GM18867 (cell line): ENCODE results near the gene SHISA3.

Experiments used
- ATAC-seq: cut with Tn5 transposase; IDR thresholded peaks from one replicate; pipeline ENCODE4 v1.9.1; 2021; ENCODE audit warnings: mild to moderate bottlenecking, moderate library complexity; ENCODE audit not compliant: unreplicated experiment

The SHISA3 gene

DNA sequence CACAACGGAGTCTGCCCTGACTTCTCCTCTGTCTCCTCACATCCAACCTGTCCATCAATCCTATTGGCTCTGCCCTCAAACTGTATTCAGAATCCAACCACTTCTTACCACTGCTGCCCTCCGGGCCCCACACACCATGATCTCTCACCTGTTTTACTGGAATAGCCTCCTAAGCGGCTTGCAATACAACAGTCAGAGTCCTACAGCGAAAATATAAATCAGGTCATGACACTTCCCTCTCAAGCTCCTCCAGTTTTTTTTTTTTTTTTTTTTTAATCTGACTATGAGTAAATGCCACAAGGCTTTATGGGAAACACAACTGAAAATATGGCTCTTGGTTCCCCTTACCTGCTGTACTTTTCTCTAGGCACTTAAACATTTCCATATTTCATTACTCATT lies 42.8 kb downstream of the SHISA3 start:
- no peak for ATAC-seq

DNA sequence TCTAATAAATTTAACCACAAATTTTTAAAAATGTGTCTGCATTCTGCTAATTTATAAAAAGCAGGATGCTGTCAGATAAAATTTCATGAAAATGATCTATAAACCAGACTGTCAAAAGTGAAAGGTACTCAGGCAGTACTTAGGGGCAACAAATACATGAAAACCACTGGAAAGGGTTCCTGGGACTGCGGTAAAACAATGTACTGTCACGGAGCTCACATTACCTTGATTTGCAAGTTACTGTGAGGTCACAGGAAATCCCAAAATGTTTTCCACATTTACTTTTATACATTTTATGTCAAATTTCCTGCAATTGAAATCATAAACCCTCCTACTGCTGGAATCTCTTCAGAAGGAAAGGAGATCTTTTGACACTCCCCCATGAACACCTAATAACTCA lies 45.3 kb downstream of the SHISA3 start:
- ATAC-seq, result no peak

DNA sequence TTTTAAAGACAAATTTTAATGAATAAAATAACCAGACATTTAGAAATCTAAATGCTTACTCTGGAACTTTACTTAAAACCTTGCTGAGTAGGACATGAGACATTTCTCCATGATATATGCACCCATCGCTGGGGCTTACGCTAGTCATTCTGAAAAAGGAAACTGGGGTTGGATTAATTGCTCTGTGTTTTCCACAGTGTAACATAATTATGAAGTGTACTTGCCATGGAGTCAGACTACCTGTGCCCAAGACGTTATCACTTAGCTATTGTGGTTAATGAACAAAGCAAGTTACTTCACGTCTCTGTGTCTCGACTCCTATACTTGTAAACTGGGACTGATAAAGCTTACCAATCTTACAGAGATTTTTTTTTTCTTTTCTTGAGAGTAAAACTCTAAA lies 47.8 kb downstream of the SHISA3 start:
- no peak for ATAC-seq

DNA sequence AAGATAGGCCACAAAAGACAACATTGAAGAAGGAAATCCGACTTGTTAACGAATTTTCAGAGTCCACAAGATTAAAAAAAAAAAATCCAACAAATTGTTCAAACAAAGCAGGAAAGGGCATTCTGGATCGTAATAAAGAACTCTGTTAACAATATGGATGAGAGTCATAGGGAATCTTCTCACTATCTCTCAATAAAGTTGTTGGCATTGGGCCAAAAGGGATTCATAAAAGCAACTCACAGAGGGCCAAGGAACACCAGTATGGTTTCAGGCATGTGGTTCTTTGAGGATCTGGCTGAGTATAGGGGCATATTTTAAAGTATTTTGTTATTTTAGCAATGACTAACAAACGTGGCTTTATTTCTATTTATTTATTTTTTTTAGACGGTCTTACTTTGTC lies 49.5 kb downstream of the SHISA3 start:
- no peak for ATAC-seq
